Measurements from ENCODE around the gene CMSS1. TPM values are rescaled to one million over a fixed set of nuclear protein-coding genes. Genes with fewer than 3 reads are reported as not detected.

Gene CMSS1
- total RNA-seq, 1 experiment from 2014 or later = 64.1 TPM

- ChIA-PET POLR2A (no interaction called here), RAD21 (ENCODE audit: low non-redundant PET in 1 of 2, low total read pairs in 2 of 2, uncharacterized antibody in 2 of 2, unreplicated experiment in 2 of 2) (no interaction called here), CTCF (no interaction called here)
- Histone ChIP-seq H3K36me3 (ENCODE audit: control insufficient read depth in 1 of 2, insufficient read depth in 2 of 2, low read length in 2 of 2) (no peaks in the 10 kb centered on the region), H3K4me1 (ENCODE audit: control insufficient read depth in 1 of 2, insufficient read depth in 2 of 2, low read length in 2 of 2) (no peaks in the 10 kb centered on the region), H2AFZ (ENCODE audit: low read depth, low read length, poor library complexity, severe bottlenecking) (no peak overlapping the region), H3K27me3 (ENCODE audit: insufficient read depth, low read length) (no peaks in the 10 kb centered on the region), H3K4me3 (replicated peaks in 1 of 2; ENCODE audit: low read depth in 1 of 2, low read length in 2 of 2) (no peak overlapping the region), H3K9ac (ENCODE audit: low read length) (no peak overlapping the region), H3K9me3 (ENCODE audit: control insufficient read depth in 1 of 2, insufficient read depth in 1 of 2, low read depth in 1 of 2, low read length in 2 of 2) (0 out of 4 replicates have a peak, but pooled peaks cover 0 to 3% of the 10 kb centered on the region in 2 experiments), H3K4me2 (ENCODE audit: low read length) (no peak overlapping the region), H3K79me2 (ENCODE audit: insufficient read depth, low read length) (no peaks in the 10 kb centered on the region), H3K27ac (ENCODE audit: low read depth, low read length) (no peak overlapping the region), H4K20me1 (ENCODE audit: insufficient read depth) (no peaks in the 10 kb centered on the region), H3K9me2 (ENCODE audit: insufficient read depth) (no peaks in the 10 kb centered on the region)
- DNase-seq (ENCODE audit: low read depth, low spot score) (no peak), ATAC-seq (no peak)
- TF ChIP-seq CBX3 (IDR thresholded peaks at IDR 0.05; ENCODE audit: low read depth) (no peak), EZH2 (IDR thresholded peaks at IDR 0.05) (no peak), RAD21 (IDR thresholded peaks at IDR 0.05; ENCODE audit: low read depth) (no peak), ZFX (IDR thresholded peaks at IDR 0.05) (no peak), TCF7L2 (IDR thresholded peaks at IDR 0.05; ENCODE audit: borderline replicate concordance, extremely low read depth, insufficient read depth, insufficient read length) (no peak), ZBTB33 (IDR thresholded peaks at IDR 0.05; ENCODE audit: extremely low read depth, insufficient replicate concordance, low read length) (no peak), POLR2A (IDR thresholded peaks at IDR 0.05; ENCODE audit: borderline replicate concordance, extremely low read depth, insufficient read depth, insufficient read length) (no peak), EZH2phosphoT487 (IDR thresholded peaks at IDR 0.05; ENCODE audit: borderline replicate concordance) (no peak), CEBPB (IDR thresholded peaks at IDR 0.05; ENCODE audit: low read depth) (no peak), YY1 (IDR thresholded peaks at IDR 0.05; ENCODE audit: extremely low read depth, insufficient replicate concordance, low read depth, low read length) (no peak)
- intact Hi-C loops (cut with micrococcal nuclease) = no loop called here
- BruUV-seq (replicated peaks) = no TSS peak
These were observed 323.3 kb downstream of the CMSS1 start for GRCh38 chr3:100140976-100141375.
